Prostate gland (tissue), 2 donors: Measurements from ENCODE around the gene RPTOR.

ENCODE experiments used
- CTCF ChIP-seq, 4 experiments: fragments of 200-600 bp in 2 of 4; fragments of 450-650 bp in 2 of 4; sonication (generic) in 2 of 4; IDR thresholded peaks; 1 replicate in 3 of 4; 2 replicates in 1 of 4; pipeline ENCODE4 v1.5.1; 2016 to 2019; ENCODE audit warnings: antibody characterized with exemption in 4 of 4, mild to moderate bottlenecking in 2 of 4, moderate library complexity in 2 of 4
- POLR2A ChIP-seq: fragments of 450-650 bp; IDR thresholded peaks from one replicate; pipeline ENCODE4 v1.6.1; 2016; ENCODE audit warnings: antibody characterized with exemption, mild to moderate bottlenecking
- POLR2AphosphoS5 ChIP-seq: sonication (generic); formaldehyde crosslinking; IDR thresholded peaks from one replicate; pipeline ENCODE4 v1.6.1; 2017; ENCODE audit warnings: antibody characterized with exemption

- TF ChIP-seq CTCF (IDR thresholded peaks at IDR 0.05), result no peak
- TF ChIP-seq POLR2AphosphoS5, result no peak
- TF ChIP-seq POLR2A, result no peak
These were observed 224.9 kb downstream of the RPTOR start for GRCh38 chr17:80769516-80769915.
